PC-3 (cell line): Measurements from ENCODE around the gene CELF2. TPM values are rescaled to one million over a fixed set of nuclear protein-coding genes. Genes with fewer than 3 reads are reported as not detected.

Source experiments
- ATAC-seq: fragments of 200-7000 bp; cut with Tn5 transposase; 2 replicates; pipeline ENCODE4 v1.9.1; 2020; ENCODE audit warnings: mild to moderate bottlenecking, moderate library complexity
- BruUV-seq: library from RNA; stranded (reverse); fragments of 400-500 nt; replicated peaks from 2 replicates; lab custom pipeline; 2021; lab: Mats Ljungman, UMichigan
- CTCF ChIA-PET: fragments of 300-600 bp; sonication (Branson Sonifier 250); formaldehyde crosslinking; loops from one replicate; lab custom pipeline; 2022; ENCODE audit warnings: antibody characterized with exemption; lab: Charles Lee
- POLR2A ChIA-PET: fragments of 300-600 bp; sonication (Branson Sonifier 250); formaldehyde crosslinking; loops from one replicate; lab custom pipeline; 2022; ENCODE audit warnings: antibody characterized with exemption; ENCODE audit not compliant: unreplicated experiment; lab: Charles Lee
- DNase-seq: peaks from one replicate; pipeline ENCODE4 v3.0.0-alpha.2; 2015
- H2AFZ ChIP-seq: fragments of 300-600 bp; sonication (generic); 2 replicates; pipeline ENCODE4 v1.6.0; 2016; ENCODE audit warnings: antibody characterized with exemption, low read length
- H3F3A ChIP-seq: fragments of 300-600 bp; sonication (generic); one replicate; pipeline ENCODE4 v1.6.0; 2017; ENCODE audit warnings: antibody characterized with exemption, low read length, control low read depth, mild to moderate bottlenecking; ENCODE audit not compliant: unreplicated experiment
- H3K27ac ChIP-seq: fragments of 300-600 bp; sonication (generic); 2 replicates; pipeline ENCODE4 v1.5.1; 2016; ENCODE audit warnings: mild to moderate bottlenecking, low read length
- H3K27me3 ChIP-seq: fragments of 300-600 bp; sonication (generic); 2 replicates; pipeline ENCODE4 v1.6.1; 2016; ENCODE audit warnings: low read length, mixed read lengths
- H3K36me3 ChIP-seq: fragments of 300-600 bp; sonication (generic); 2 replicates; pipeline ENCODE4 v1.6.1; 2016; ENCODE audit warnings: low read depth, mixed run types, low read length, mixed read lengths
- H3K4me1 ChIP-seq: fragments of 300-600 bp; sonication (generic); 2 replicates; pipeline ENCODE4 v1.5.1; 2016; ENCODE audit warnings: low read length; ENCODE audit not compliant: insufficient read depth
- H3K4me2 ChIP-seq: fragments of 300-600 bp; sonication (generic); 2 replicates; pipeline ENCODE4 v1.6.0; 2016; ENCODE audit warnings: low read length
- H3K4me3 ChIP-seq: fragments of 300-600 bp; sonication (generic); 2 replicates; pipeline ENCODE4 v1.5.1; 2016; ENCODE audit warnings: mild to moderate bottlenecking, low read length, mixed read lengths
- H3K79me2 ChIP-seq: fragments of 300-600 bp; sonication (generic); 2 replicates; pipeline ENCODE4 v1.6.1; 2017; ENCODE audit warnings: low read length, mixed read lengths
- H3K9ac ChIP-seq: fragments of 300-600 bp; sonication (generic); 2 replicates; pipeline ENCODE4 v1.6.0; 2016; ENCODE audit warnings: mild to moderate bottlenecking, low read length
- H3K9me2 ChIP-seq: fragments of 300-600 bp; sonication (generic); replicated peaks from 2 replicates; pipeline ENCODE4 v1.6.1; 2016; ENCODE audit warnings: mixed run types, low read length, mixed read lengths
- H3K9me3 ChIP-seq: fragments of 300-600 bp; sonication (generic); 2 replicates; pipeline ENCODE4 v1.6.1; 2016; ENCODE audit warnings: low read length, mixed read lengths
- H4K20me1 ChIP-seq: fragments of 300-600 bp; sonication (generic); 2 replicates; pipeline ENCODE4 v1.6.1; 2016; ENCODE audit warnings: low read length, mixed read lengths
- CTCF ChIP-seq: fragments of 300-600 bp; sonication (generic); conservative IDR thresholded peaks from 2 replicates; pipeline ENCODE4 v1.5.1; 2017; ENCODE audit warnings: antibody characterized with exemption, low read depth, mild to moderate bottlenecking, low read length
- EZH2 ChIP-seq: fragments of 300-600 bp; sonication (generic); IDR thresholded peaks from one replicate; pipeline ENCODE4 v1.6.1; 2017; ENCODE audit warnings: antibody characterized with exemption, mild to moderate bottlenecking, low read length; ENCODE audit not compliant: unreplicated experiment
- EZH2phosphoT487 ChIP-seq: fragments of 300-600 bp; sonication (generic); IDR thresholded peaks from 2 replicates; pipeline ENCODE4 v1.6.1; 2018; ENCODE audit warnings: mild to moderate bottlenecking, antibody characterized with exemption, low read length, borderline replicate concordance
- intact Hi-C: fragments of 100-400 bp; cut with micrococcal nuclease; formaldehyde crosslinking; loops from 2 replicates; pipeline ENCODE4 v1.9.0; 2023
- total RNA-seq: library from RNA; depleted of rRNA; stranded (reverse); fragments of >200 nt; gene quantifications from 2 replicates; pipeline ENCODE4 v1.2.3, GENCODE V29; 2014

The CELF2 gene
- total RNA-seq, 1 experiment from 2014 or later, result not detected

GRCh38 chr10:11217521-11217920, 199.8 kb downstream of the CELF2 start:
- TF ChIP-seq EZH2phosphoT487, result no peak
- no peak for TF ChIP-seq EZH2
- Histone ChIP-seq H3K4me3 (no peak overlapping the region), H3K9ac (no peak overlapping the region), H3K36me3 (no peaks in the 10 kb centered on the region), H4K20me1 (no peaks in the 10 kb centered on the region), H2AFZ (no peak overlapping the region), H3K9me3 (no peaks in the 10 kb centered on the region), H3K4me2 (no peak overlapping the region), H3K9me2 (no peaks in the 10 kb centered on the region), H3F3A (no peaks in the 10 kb centered on the region), H3K27ac (no peak overlapping the region), H3K4me1 (no peaks in the 10 kb centered on the region), H3K79me2 (no peaks in the 10 kb centered on the region), H3K27me3 (peaks cover 34% of the 10 kb centered on the region)
- DNase-seq (no peak), ATAC-seq (no peak)
- CTCF ChIA-PET, result no interaction called here
- POLR2A ChIA-PET, result no interaction called here
- BruUV-seq, result no TSS peak
- intact Hi-C loops, result no loop called here

- DNase-seq, result no peak
- no TSS peak for BruUV-seq
- ChIA-PET POLR2A (no interaction called here), CTCF (no interaction called here)
- H3K27ac ChIP-seq, result no peak overlapping the region
- no peaks in the 10 kb centered on the region for H3K9me2 ChIP-seq
- no peaks in the 10 kb centered on the region for H3K36me3 ChIP-seq
- TF ChIP-seq EZH2 (no peak), CTCF (no peak)
- H3K9ac ChIP-seq, result no peak overlapping the region
- peaks cover 41% of the 10 kb centered on the region for H3K27me3 ChIP-seq
- ATAC-seq, result no peak
- H2AFZ ChIP-seq, result no peak overlapping the region
- intact Hi-C loops, result no loop called here
- H3K4me1 ChIP-seq, result no peaks in the 10 kb centered on the region
- H3K79me2 ChIP-seq, result no peaks in the 10 kb centered on the region
- no peaks in the 10 kb centered on the region for H3F3A ChIP-seq
- no peaks in the 10 kb centered on the region for H4K20me1 ChIP-seq
- H3K4me3 ChIP-seq, result no peak overlapping the region
- no peaks in the 10 kb centered on the region for H3K9me3 ChIP-seq
- H3K4me2 ChIP-seq, result no peak overlapping the region
Measured at GRCh38 chr10:11218395-11218794, 200.7 kb downstream of the CELF2 start.

- no TSS peak for BruUV-seq
- intact Hi-C loops, result no loop called here
- Histone ChIP-seq H3K4me2 (no peak overlapping the region), H3K27me3 (peaks cover 42% of the 10 kb centered on the region), H4K20me1 (no peaks in the 10 kb centered on the region), H3K9me3 (no peaks in the 10 kb centered on the region), H2AFZ (no peak overlapping the region), H3K79me2 (no peaks in the 10 kb centered on the region), H3K9me2 (no peaks in the 10 kb centered on the region), H3K27ac (no peak overlapping the region), H3K4me1 (no peaks in the 10 kb centered on the region), H3K36me3 (no peaks in the 10 kb centered on the region), H3F3A (no peaks in the 10 kb centered on the region), H3K9ac (no peak overlapping the region), H3K4me3 (no peak overlapping the region)
- ATAC-seq (no peak), DNase-seq (no peak)
- ChIA-PET POLR2A (no interaction called here), CTCF (no interaction called here)
- TF ChIP-seq EZH2, result no peak
- no peak for TF ChIP-seq CTCF
- no peak for TF ChIP-seq EZH2phosphoT487
Measured at GRCh38 chr10:11219431-11219830, 201.8 kb downstream of the CELF2 start.
